H1 (cell line): ENCODE data around the gene PPP4R1. TPM values are rescaled to one million over a fixed set of nuclear protein-coding genes. Genes with fewer than 3 reads are reported as not detected.

Source experiments
- CTCF ChIA-PET: fragments of 300-600 bp; sonication (Branson Sonifier 250); formaldehyde crosslinking; loops from one replicate; lab custom pipeline; 2021; ENCODE audit not compliant: partially characterized antibody; lab: Charles Lee
- POLR2A ChIA-PET: fragments of 300-600 bp; sonication (Branson Sonifier 250); formaldehyde crosslinking; loops from one replicate; lab custom pipeline; 2021; ENCODE audit warnings: inconsistent platforms; ENCODE audit not compliant: partially characterized antibody; lab: Charles Lee
- DNase-seq, 2 experiments: peaks; one replicate each; pipeline versions ENCODE4 v3.0.0 to v3.0.0-alpha.2; 2010 to 2022; ENCODE audit warnings: low spot score in 2 of 2, low read depth in 1 of 2, mixed read lengths in 1 of 2
- FAIRE-seq: peaks from 2 replicates; lab custom pipeline; 2011; peaks lifted over from hg19 to GRCh38; lab: Jason Lieb, UNC
- H2AFZ ChIP-seq: 2 replicates; pipeline ENCODE4 v1.8.1; 2012; ENCODE audit warnings: low read length, inconsistent platforms
- H2AK5ac ChIP-seq: 2 replicates; pipeline ENCODE4 v1.6.1; 2013; ENCODE audit warnings: low read depth, low read length
- H2BK120ac ChIP-seq: replicated peaks from 2 replicates; pipeline ENCODE3; 2013; ENCODE audit warnings: low read depth, low read length, inconsistent platforms
- H2BK12ac ChIP-seq: 2 replicates; pipeline ENCODE4 v1.6.1; 2013; ENCODE audit warnings: low read depth, low read length
- H2BK15ac ChIP-seq: 2 replicates; pipeline ENCODE4 v1.6.1; 2013; ENCODE audit warnings: low read length
- H2BK20ac ChIP-seq: 2 replicates; pipeline ENCODE4 v1.6.1; 2013; ENCODE audit warnings: low read length
- H2BK5ac ChIP-seq: 2 replicates; pipeline ENCODE4 v1.6.1; 2013; ENCODE audit warnings: low read depth, low read length
- H3K14ac ChIP-seq: 2 replicates; pipeline ENCODE4 v1.6.1; 2013; ENCODE audit warnings: inconsistent platforms; ENCODE audit not compliant: insufficient read length
- H3K18ac ChIP-seq: 2 replicates; pipeline ENCODE4 v1.6.1; 2013; ENCODE audit warnings: low read length; ENCODE audit errors: extremely low read depth
- H3K23ac ChIP-seq: 2 replicates; pipeline ENCODE4 v1.6.1; 2013; ENCODE audit warnings: inconsistent platforms; ENCODE audit not compliant: insufficient read length
- H3K23me2 ChIP-seq: 2 replicates; pipeline ENCODE4 v1.6.1; 2013; ENCODE audit warnings: low read depth, low read length
- H3K27ac ChIP-seq: 2 replicates; pipeline ENCODE4 v1.6.1; 2011; ENCODE audit warnings: low read depth, low read length, inconsistent platforms
- H3K27me3 ChIP-seq, 4 experiments: replicated peaks in 1 of 4; 1 replicate in 1 of 4; 2 replicates in 3 of 4; pipeline versions ENCODE4 v1.6.1 to v1.8.1; 2011 to 2013; ENCODE audit warnings: low read length in 3 of 4, mild to moderate bottlenecking in 3 of 4, inconsistent platforms in 2 of 4, mixed read lengths in 2 of 4, moderate library complexity in 1 of 4; ENCODE audit not compliant: control insufficient read depth in 3 of 4, insufficient read depth in 3 of 4; ENCODE audit errors: extremely low read depth in 1 of 4
- H3K36me3 ChIP-seq, 4 experiments: 2 replicates each; pipeline versions ENCODE4 v1.6.1 to v1.8.1; 2011 to 2013; ENCODE audit warnings: mild to moderate bottlenecking in 4 of 4, low read length in 3 of 4, moderate library complexity in 2 of 4, control low read depth in 1 of 4, inconsistent platforms in 1 of 4; ENCODE audit not compliant: insufficient read depth in 4 of 4, control insufficient read depth in 2 of 4
- H3K4ac ChIP-seq: replicated peaks from 2 replicates; pipeline ENCODE3; 2013; ENCODE audit warnings: low read length, low read depth, mixed read lengths, inconsistent platforms; ENCODE audit not compliant: insufficient read length
- H3K4me1 ChIP-seq, 4 experiments: replicated peaks in 1 of 4; 1 replicate in 1 of 4; 2 replicates in 3 of 4; pipeline versions ENCODE4 v1.6.1 to v1.8.1; 2011 to 2013; ENCODE audit warnings: low read length in 3 of 4, inconsistent platforms in 2 of 4, mixed read lengths in 1 of 4; ENCODE audit not compliant: insufficient read depth in 4 of 4, control insufficient read depth in 3 of 4
- H3K4me2 ChIP-seq, 2 experiments: 2 replicates each; pipeline versions ENCODE4 v1.6.1 to v1.8.1; 2011 to 2013; ENCODE audit warnings: low read depth in 2 of 2, low read length in 2 of 2, control low read depth in 1 of 2, inconsistent platforms in 1 of 2, mild to moderate bottlenecking in 1 of 2; ENCODE audit not compliant: insufficient read depth in 1 of 2
- H3K4me3 ChIP-seq, 4 experiments: fragments of 200-600, 300-600 bp in 1 of 4; sonication (generic), shearing (Covaris generic), sonication (Bioruptor Twin) in 1 of 4; 2 replicates each; pipeline versions ENCODE4 v1.5.1 to v1.8.1; 2011 to 2016; ENCODE audit warnings: low read length in 4 of 4, low read depth in 3 of 4, control low read depth in 2 of 4, inconsistent platforms in 2 of 4, mild to moderate bottlenecking in 2 of 4, mixed read lengths in 1 of 4, moderate library complexity in 1 of 4; ENCODE audit not compliant: insufficient read depth in 2 of 4; ENCODE audit errors: extremely low read depth in 1 of 4
- H3K56ac ChIP-seq: replicated peaks from 2 replicates; pipeline ENCODE3; 2013; ENCODE audit warnings: low read depth, mild to moderate bottlenecking, mixed read lengths, low read length, inconsistent platforms; ENCODE audit not compliant: insufficient read length
- H3K79me1 ChIP-seq: 2 replicates; pipeline ENCODE4 v1.6.1; 2013; ENCODE audit warnings: low read depth, low read length, control low read depth
- H3K79me2 ChIP-seq, 2 experiments: 2 replicates each; pipeline versions ENCODE4 v1.6.1 to v1.8.1; 2012 to 2013; ENCODE audit warnings: low read length in 2 of 2, mild to moderate bottlenecking in 2 of 2, inconsistent platforms in 1 of 2; ENCODE audit not compliant: insufficient read depth in 2 of 2, control insufficient read depth in 1 of 2
- H3K9ac ChIP-seq, 4 experiments: replicated peaks in 1 of 4; 1 replicate in 1 of 4; 2 replicates in 3 of 4; pipeline versions ENCODE4 v1.6.1 to v1.8.1; 2011 to 2013; ENCODE audit warnings: low read depth in 3 of 4, low read length in 3 of 4, control low read depth in 2 of 4, mild to moderate bottlenecking in 2 of 4, moderate library complexity in 2 of 4, inconsistent platforms in 1 of 4; ENCODE audit errors: extremely low read depth in 1 of 4
- H3K9me3 ChIP-seq, 2 experiments: 2 replicates each; pipeline versions ENCODE4 v1.6.1 to v1.8.1; 2012 to 2013; ENCODE audit warnings: mild to moderate bottlenecking in 2 of 2, moderate library complexity in 2 of 2, control low read depth in 1 of 2, inconsistent platforms in 1 of 2, low read depth in 1 of 2, low read length in 1 of 2, mixed read lengths in 1 of 2; ENCODE audit not compliant: insufficient read depth in 2 of 2
- H4K20me1 ChIP-seq, 2 experiments: replicated peaks in 1 of 2; 2 replicates each; pipeline versions ENCODE3 to v1.8.1; 2011 to 2013; ENCODE audit warnings: inconsistent platforms in 2 of 2, low read length in 2 of 2, mild to moderate bottlenecking in 1 of 2; ENCODE audit not compliant: insufficient read depth in 2 of 2, control insufficient read depth in 1 of 2
- H4K5ac ChIP-seq: 2 replicates; pipeline ENCODE4 v1.6.1; 2013; ENCODE audit warnings: low read length, low read depth, mixed read lengths, inconsistent platforms; ENCODE audit not compliant: insufficient read length
- H4K8ac ChIP-seq: 2 replicates; pipeline ENCODE4 v1.8.0; 2013; ENCODE audit warnings: mild to moderate bottlenecking, moderate library complexity, low read length, inconsistent platforms; ENCODE audit not compliant: insufficient read depth; ENCODE audit errors: extremely low read depth
- H4K91ac ChIP-seq: replicated peaks from 2 replicates; pipeline ENCODE3; 2013; ENCODE audit warnings: low read length, mixed read lengths, inconsistent platforms; ENCODE audit not compliant: insufficient read length
- CBX5 ChIP-seq: fragments of 300-800, 300-1000 bp; sonication (generic); IDR thresholded peaks from 2 replicates; pipeline ENCODE4 v1.7.1; 2016; ENCODE audit warnings: antibody characterized with exemption, low read length, low read depth
- SP1 ChIP-seq: IDR thresholded peaks from 2 replicates; pipeline ENCODE4 v1.6.1; 2011; ENCODE audit warnings: low read depth, low read length
- WGBS, 2 experiments: shearing (Covaris generic) in 1 of 2; methylation state at CpG; one replicate each; pipeline versions ENCODE4 v1.1.6 to v1.1.7; 2013 to 2015; ENCODE audit warnings: low lambda C conversion rate in 2 of 2, mixed read lengths in 2 of 2, inconsistent platforms in 1 of 2, low coverage in 1 of 2, missing lambda C conversion rate in 1 of 2; ENCODE audit not compliant: insufficient replicate concordance in 2 of 2, insufficient coverage in 1 of 2, insufficient read length in 1 of 2; ENCODE audit errors: extremely low coverage in 1 of 2, missing lambda C conversion rate in 1 of 2; 5-methylcytosine and 5-hydroxymethylcytosine counted together
- polyA plus RNA-seq, 7 experiments: library from polyadenylated mRNA; depleted of rRNA in 3 of 7; stranded (reverse) in 5 of 7; unstranded in 2 of 7; fragments of >200 nt in 5 of 7; fragments of 200-250 nt in 2 of 7; gene quantifications; 1 replicate in 5 of 7; 2 replicates in 1 of 7; 4 replicates in 1 of 7; pipeline versions ENCODE4 v1.2.1 to v1.2.3, GENCODE V29; 2011 to 2013; ENCODE audit warnings: missing spikeins in 2 of 7, mixed read lengths in 2 of 7
- total RNA-seq: library from RNA; stranded (reverse); fragmentation: NEBNext Ultra II Directional; extraction: Animal tissue kit (Norgen Biotek cat#: 25700); gene quantifications from 2 replicates; pipeline ENCODE4 v1.2.1, GENCODE V29; 2021

The PPP4R1 gene
- total and polyA plus RNA-seq, 2 of the 8 experiments (the other 6 are each of a cell fraction or from before 2014, with no cell fraction given) = 67.4 to 96.1 TPM

- no peak overlapping the region for H3K4me3 ChIP-seq
- no peaks in the 10 kb centered on the region for H3K9me3 ChIP-seq
- H3K18ac ChIP-seq = no peak overlapping the region
- H4K20me1 ChIP-seq = peaks cover 0 to 2% of the 10 kb centered on the region in 2 experiments
- H4K5ac ChIP-seq = no peak overlapping the region
- H3K36me3 ChIP-seq = peaks cover 5 to 29% (median 10%) of the 10 kb centered on the region in 4 experiments; a peak in 5 of 8 replicates
- no peaks in the 10 kb centered on the region for H3K4me1 ChIP-seq
- H2BK12ac ChIP-seq = no peak overlapping the region
- no peak overlapping the region for H2AK5ac ChIP-seq
- TF ChIP-seq CBX5 (no peak), SP1 (no peak)
- TF ChIP-seq, all 59 proteins: peak for 0
- H3K27ac ChIP-seq = no peak overlapping the region
- no peaks in the 10 kb centered on the region for H3K23me2 ChIP-seq
- 95% methylated on average over 7 of the region's 8 CpGs; no CpG with 5 or more reads in 1 of the 2 experiments for WGBS, 2 experiments
- ChIA-PET CTCF (interaction anchor here (0.6 to 2.3 kb wide), 4 partner anchors 8 to 202 kb away, joined by 3 to 10 read pairs (median 4); no protein-coding TSS in a partner anchor), POLR2A (no interaction called here)
- no peak overlapping the region for H2BK120ac ChIP-seq
- no peak overlapping the region for H2BK15ac ChIP-seq
- no peak overlapping the region for H2AFZ ChIP-seq
- no peak overlapping the region for H3K23ac ChIP-seq
- no peak overlapping the region for H2BK5ac ChIP-seq
- no peaks in the 10 kb centered on the region for H3K27me3 ChIP-seq
- H3K4ac ChIP-seq = no peak overlapping the region
- FAIRE-seq = no peak
- no peak overlapping the region for H3K56ac ChIP-seq
- H2BK20ac ChIP-seq = no peak overlapping the region
- no peak overlapping the region for H4K8ac ChIP-seq
- H3K9ac ChIP-seq = no peak overlapping the region
- no peak overlapping the region for H4K91ac ChIP-seq
- H3K4me2 ChIP-seq = no peak overlapping the region
- no peaks in the 10 kb centered on the region for H3K79me2 ChIP-seq
- no peak overlapping the region for H3K14ac ChIP-seq
- H3K79me1 ChIP-seq = no peaks in the 10 kb centered on the region
- no peak for DNase-seq
These were observed 45.2 kb downstream of the PPP4R1 start for GRCh38 chr18:9569178-9569577.
